GM21367 (cell line): ENCODE data around the gene PID1.

ENCODE experiments used
- ATAC-seq: cut with Tn5 transposase; IDR thresholded peaks from one replicate; pipeline ENCODE4 v1.9.1; 2021; ENCODE audit not compliant: unreplicated experiment

Gene PID1

DNA sequence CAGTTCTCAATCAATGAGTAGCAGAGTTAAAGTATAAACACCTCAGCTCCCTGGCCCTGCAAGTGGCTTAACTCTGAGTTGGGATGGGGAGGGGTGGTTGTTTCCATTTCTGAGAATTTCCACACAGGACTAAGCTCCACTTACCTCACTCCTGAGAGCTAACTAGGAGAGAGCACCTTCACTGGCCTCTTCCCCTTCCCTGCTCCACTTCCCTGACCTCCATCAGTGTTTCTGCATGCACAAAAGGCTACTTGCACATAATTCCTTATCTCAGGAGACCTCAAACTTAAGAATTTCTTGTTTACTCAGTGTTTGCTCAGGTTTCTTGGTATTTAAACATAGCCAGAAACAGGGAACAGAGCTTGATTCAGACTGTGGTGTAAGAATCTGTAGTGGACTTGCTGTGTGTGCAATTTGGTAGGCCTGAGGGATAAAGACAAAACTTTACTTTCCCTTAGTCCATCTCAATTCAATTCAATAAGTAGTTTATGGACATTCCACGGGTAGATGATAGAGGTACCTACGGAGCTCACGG, 97.2 kb downstream of the PID1 start:
- ATAC-seq = no peak

DNA sequence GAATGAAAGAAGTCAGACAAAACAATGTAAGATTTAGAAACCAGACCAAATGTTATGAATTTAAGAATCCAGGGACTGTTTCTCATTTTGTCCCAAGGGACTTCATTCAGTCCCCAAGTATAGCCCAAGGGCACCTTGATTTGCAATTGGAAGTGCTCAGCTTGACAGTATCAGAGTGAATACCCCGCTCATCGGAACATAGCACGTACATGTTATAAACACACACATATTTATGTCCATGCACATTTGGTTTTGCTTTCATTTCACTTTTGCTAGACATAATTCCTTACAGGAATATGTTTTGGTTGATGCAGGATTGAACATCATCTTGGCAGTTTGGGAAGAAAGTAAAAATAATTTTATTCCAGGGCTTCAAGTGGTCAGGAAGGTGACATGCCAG, 100.2 kb downstream of the PID1 start:
- no peak for ATAC-seq

DNA sequence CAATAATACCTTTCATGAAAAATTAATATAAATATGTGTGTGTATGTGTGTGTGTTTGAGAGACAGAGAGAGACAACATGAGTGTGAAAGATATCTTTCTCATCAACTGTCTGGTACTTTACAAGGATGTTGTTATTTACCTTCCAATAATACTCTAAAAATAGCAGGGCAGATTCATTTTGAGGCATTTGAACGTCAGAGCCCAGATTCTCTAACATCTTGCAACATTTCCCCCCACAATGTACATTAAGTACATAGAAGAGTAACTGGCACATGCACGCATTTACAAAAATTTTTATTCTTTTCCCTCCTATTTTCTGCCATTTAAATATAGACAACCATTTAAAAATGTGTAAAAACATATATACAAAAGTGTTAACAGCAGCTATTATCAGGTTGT, 100.9 kb downstream of the PID1 start:
- ATAC-seq = no peak

DNA sequence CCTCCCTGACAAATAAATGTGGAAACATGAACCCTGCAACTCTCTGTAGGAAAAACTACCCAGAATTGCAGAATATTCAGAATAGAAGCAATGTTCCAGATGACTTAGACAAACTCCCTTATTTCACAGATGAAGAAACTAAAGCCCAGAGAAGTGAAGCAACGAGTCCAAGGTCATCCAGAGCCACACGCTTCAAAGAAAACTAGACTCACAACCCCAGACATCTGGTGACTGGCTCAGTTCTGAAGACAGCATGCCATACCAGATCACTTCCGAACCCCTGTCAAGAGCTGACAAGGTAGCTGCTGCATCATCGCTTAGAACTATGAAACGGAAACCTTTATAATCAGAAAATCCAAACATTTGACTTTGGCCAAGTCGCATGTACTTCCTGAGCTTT, 101.3 kb downstream of the PID1 start:
- no peak for ATAC-seq

DNA sequence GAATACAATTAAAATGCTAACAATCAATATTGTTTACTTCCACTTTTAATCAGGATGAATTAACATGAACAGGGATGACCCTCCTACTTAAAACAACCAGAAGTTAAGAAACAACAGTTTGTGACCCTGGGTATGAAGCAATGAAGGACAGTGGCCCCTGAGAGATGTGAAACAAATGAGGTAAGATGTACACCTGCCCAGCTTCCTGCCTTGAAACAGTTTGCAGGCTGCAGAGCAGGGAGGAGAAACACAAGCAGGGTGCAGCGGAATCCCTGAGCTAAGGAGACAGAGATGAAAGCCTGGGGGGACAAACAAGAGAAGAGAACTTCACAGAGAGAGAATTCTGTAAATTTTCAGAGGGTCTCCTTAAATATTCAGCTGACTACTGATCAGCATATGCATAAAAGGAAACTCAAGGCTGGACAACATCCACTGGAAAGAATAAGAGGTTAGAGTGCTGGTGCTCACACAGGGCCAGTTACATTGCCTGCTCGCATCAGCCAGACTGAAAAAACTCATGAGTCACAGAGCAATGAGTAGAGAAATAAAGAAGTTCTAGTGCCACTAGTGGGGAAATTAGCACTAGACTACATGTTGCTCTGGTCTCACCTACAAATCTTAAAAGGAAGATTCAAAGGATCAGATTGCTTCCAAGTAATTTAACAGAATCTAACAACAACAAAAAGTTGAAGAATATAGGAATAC, 106.4 kb downstream of the PID1 start:
- no peak for ATAC-seq

DNA sequence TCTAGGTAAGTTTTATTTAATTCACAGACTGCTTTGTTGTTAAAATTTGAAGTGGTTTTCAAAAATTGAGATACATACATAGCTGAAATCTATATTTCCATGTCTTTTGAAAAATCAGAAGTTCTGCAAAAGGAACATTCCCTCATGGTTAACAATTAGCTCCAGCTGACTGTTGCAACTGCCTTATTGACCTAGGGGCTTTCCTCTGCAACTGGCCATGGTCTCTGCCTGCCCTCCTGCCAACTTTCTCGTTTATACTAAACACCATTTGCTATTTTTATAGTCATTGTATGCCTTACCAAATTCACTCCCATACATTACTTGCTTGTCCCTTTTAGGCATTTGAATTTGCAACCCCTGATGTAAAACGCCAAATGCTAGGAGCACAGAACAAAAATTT, 107.2 kb downstream of the PID1 start:
- no peak for ATAC-seq

DNA sequence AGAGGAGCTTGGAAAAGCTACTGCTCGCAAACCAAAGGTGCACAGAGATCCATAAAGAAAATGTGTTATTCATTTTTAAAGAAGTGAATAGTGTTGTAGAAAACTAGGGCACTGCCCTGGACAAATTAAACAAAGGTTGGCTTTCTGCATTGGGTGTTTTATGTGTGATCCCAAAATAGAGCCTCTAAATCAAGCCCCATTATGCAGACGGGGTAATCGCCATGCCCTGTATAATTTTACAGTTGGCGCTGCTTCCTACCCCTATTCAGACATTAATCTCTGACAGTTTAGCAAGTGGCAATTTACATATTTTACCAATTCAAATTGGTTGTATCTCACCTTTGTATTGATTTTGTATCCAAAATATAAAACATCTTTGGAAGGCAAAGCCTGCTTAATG, 109.1 kb downstream of the PID1 start:
- ATAC-seq = no peak

DNA sequence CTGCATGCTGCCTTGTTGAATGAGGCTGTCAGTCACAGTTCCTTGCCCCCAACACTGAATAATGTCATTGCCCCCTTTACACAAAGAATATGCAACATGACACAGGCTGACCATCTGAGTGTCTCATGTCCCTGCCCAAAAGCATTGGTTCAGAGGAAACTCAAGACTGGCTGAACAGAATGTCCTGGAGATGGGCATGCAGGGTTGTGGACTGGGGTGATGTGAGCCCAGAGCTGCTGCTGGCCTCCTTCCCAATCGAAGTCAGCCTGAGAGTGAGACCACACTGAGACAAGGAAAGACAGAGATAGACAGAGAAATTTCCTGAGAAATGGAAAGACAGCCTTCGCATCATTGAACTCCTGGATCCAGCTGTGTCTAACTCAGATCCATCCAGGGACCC, 110.1 kb downstream of the PID1 start:
- no peak for ATAC-seq

DNA sequence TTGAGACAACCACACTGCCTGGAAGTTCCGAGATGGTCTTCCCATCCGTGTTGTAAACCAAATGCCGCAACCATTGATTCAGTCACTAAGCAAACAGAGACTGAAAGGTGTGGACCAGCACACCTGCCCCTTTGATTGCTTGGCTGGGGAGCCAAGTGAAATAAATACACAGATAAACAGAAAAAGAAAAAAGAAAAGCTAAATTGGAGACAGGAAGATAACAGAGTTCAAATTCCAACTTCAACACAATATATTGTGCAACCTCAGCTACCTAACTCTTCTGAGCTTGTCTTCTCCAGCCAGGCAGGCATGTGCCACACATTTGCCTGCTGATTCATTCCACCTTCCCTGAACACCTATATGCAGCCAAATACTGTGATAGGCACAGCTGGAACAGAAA, 110.9 kb downstream of the PID1 start:
- no peak for ATAC-seq

DNA sequence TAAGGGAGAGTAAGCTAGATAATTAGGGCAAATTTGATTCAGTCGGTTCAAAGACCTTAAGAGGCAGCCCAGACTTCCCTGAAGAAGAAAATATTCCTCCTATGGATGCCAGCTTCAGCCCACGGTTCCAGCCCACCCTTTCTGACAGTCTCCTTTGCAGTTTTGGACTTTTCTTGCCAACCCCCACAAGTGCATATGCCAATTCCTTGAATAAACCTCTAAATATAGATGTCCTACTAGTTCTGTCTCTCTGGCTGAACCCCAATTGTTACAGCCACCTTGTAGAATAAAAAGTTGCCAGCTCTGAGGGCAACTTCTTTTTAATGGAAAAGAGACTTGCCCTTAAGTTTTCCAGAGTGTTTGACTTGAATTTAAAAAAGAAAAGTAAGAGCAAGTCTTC, 111.7 kb downstream of the PID1 start:
- no peak for ATAC-seq

DNA sequence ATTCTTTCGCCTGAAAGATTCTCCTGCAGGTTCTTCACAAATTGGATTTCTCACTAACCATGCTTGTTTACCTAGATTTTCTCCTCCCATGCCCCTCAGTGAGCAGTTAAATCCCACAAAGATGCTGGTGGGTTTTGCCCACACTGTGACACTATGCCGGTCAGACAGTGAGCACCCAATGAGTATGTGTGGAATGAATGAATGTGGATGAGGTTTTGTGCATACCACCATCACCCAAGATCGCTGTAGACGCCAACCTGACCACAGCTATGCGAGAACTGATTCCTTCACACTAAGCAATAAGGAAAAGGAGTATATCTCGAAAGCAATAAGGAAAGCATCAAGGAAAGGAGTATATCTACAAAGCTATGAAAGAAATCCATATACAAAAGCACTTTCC, 116.7 kb downstream of the PID1 start:
- ATAC-seq = no peak

DNA sequence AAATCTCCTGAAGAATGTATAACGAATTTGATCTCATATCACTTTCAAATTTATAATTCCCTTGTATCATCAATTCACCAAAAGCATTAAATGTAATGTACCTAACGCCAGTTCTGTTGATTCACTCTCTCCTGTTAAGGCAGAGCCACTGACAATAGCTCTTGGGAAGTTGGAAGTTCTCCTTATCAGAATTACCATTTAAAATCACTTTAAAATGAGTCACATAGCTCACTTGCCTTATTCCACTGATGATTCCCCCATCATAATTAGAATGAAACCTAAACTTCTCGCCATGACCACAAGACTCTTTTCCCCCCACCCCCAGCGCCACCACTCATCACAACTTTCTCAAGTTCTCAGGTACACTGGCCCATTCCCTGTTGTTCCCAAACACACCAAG, 117.1 kb downstream of the PID1 start:
- no peak for ATAC-seq

DNA sequence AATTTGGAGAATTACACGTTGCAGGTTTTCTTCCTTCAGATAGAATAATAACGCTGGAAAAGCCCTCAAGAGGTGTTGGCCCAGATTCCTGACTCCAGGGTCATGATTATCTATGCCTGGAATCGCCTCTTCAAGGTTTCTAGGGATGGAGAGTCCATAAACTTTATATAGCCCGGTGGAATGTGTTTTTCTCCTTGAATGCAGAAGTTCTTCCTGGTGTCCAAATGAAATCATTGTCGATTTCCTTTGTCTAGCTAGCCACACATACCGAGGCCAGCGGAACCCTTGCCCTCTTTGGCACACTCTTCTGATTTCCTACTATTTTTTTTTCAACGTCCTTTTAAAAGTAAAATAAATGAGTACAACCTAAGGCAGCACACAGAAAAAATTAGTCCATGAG, 117.8 kb downstream of the PID1 start:
- ATAC-seq = no peak

DNA sequence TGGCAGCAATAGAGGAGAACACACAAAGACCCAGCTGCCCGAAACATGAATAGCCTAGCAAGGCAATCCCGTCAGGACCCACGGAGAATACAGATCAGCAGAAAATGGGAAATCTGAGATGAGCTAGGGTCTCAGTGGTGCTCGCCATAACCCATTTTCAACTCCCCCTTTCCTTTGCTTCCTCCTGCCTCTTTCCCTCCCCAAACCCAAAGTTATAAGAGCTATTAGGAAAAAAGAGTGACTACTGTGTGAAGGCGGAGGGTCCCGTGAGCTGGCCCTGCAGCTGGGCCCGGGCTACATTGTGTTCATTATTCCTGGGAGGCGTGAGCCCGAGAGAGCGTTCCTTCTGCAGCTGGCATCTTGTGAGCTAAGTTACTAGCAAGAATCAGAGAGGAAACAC, 118.4 kb downstream of the PID1 start:
- no peak for ATAC-seq

DNA sequence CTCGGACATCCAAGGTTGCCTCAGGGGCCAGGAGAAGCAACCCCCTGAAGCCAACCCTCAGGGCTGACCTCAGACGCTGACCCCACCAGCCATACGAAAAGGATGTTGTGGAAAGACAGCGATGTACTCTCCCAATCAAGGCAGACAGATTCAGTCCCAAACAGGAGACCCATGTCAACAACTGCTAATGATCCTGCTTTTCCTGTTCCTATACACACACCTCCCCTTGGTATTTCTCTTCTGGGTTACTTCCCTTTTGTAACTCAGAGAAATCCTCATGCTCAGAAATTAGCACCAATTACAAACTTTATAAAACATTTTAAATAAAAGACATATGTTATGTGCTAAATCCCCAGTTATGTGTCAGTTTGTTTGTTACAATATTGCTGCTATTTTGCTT, 120.8 kb downstream of the PID1 start:
- no peak for ATAC-seq

DNA sequence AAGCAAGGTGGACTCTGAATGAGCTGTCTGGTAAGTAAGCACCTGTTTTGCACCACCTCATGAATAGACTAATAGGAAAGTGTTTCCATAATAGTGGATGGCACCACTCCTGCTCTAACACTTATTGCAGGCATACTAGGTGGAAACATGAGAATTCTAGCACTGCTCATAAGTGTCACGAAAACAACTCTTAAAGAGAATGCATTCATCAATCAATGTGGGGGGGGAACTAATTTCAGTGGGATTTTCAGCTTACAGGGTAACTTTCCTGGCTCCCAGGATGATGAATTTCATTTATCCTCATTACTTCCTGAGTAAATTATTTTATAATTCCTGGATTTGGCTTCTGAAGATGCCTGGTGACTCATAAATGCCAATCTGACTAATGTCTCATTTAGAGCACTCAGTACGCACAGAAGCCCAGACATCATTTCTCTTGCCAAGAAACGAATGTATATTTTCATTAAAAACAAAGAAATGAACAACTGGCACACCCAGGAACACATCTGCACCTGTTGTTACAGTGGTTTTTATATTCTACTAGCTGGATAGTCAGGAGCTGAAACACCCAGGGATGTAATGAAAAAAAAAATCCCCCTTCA, 129.6 kb downstream of the PID1 start:
- no peak for ATAC-seq

DNA sequence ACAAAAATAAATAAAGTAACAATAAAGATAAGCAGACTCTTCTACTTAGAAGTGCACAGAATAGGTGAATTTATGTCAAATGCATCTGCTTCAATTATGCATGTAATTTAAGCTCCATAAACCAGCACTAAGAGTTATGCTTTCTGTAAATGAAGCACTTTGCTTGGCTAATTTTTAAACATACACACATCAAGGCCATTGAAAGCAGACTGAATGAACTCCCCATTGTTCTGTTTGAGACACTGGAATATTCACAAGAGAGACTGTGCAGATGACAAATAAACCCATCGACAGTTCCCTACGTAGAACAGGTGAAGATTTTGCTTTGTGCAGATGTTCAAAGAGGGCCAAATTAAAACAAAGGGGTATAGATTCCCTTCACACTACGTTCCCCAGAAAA, 133.4 kb downstream of the PID1 start:
- ATAC-seq = no peak

DNA sequence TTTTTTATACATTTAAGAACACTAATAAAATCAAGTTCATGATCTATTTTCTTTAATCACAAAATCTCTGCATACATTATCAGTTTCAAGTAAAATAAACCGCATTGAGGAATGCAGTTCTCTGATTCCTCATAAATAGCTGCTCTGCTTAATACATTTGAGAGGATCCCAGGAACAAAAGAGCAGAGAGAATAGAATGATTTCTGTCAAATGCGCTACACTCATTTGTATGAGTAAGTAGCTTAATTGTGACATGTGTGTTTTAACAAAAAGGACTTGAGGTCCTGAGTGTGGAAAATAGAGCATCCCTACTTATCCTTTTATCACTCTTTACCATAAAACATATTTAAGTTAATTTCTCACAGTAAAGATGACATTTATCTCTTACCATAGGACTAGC, 134.0 kb downstream of the PID1 start:
- no peak for ATAC-seq

DNA sequence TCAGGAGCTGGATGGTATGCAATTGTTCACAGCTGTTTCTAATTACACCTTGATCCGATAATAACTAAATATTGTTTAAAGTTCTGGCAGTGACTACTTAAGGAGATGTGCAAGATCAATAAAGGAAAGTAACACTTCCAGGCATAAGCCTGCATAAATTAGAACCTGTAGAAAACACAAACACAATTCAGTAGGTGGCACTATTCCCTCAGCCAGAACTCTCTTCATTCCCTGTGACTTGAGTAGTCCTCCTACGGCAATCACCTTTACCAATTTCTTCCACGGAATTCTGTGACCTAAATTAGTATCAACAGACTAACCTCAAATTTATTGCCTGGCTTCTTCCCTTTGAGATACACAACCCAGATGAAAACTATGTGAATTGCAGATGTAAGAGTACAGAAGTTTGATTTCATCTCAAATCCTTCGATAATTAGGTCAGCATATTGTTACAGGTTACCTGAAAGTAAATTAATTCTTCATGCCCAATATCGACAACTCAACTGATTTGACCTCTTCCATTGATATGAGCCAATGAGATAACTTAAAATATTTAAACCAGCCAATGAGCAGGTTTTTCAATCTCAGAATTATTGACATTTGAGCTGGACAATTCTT, 137.8 kb downstream of the PID1 start:
- no peak for ATAC-seq

DNA sequence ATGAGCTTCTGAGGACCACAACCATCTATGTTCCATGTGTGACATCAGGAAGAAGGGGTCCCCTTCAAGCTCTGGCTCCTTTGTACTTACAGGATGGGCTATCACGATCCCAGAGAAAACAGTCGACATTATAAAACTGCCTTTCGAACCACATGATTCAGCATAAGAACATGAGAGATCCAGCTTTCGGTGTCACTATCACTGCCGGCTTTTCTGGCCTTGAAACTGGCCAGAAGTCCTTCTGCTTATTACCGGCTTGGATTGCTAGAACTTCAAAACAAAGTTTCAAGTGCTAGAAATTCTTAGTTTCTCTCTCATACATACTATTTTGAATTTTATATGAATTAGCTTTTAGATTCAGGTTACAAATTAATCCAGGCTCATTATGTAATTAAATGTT, 138.9 kb downstream of the PID1 start:
- no peak for ATAC-seq

DNA sequence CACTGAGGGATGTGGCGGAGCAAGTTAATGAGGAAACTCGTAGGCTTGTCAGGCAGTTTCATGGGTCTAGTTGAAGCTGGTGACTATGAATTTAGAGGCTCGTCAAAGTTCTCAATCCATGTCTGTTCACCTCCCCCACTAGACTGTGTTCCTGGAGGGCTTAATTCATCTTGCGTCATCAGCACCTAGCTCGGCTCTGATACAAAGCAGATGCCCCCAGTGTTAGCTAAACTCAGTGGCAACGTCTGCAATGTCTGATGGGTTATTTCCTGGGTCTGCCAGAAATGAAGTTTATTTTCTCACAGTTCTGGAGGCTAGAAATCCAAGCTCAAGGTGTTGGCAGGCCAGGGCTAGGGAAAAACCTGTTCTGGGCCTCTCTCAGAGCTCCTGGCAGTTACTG, 140.6 kb downstream of the PID1 start:
- no peak for ATAC-seq

DNA sequence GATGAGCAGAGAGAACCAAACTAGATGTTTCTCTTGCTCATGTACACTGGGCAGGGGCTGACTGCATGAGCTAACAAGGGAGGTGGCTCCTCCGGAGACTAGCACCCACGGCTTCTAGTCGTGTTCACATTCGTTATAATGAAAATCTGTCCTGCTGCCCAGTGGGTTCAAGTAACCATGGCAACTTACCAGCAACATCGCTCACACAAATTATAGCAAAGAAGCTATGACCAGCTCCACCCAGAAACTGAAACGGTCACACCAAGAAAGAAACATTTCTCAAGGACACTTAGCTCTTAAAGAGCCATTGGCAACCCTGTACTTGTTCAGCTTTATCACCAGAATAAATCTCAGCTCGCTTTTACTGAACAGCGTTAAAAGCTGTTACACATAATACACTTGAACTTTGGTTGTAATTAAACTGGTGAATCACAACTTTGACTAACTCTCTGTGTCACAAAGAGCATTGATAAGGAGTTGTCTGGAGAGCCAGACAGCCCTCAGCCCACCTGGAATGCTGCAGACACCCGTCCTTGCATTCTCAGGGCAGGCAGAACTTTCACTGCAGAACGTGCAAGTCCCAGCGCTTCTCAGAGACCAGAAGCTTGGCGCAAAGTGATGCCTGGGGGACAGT, 141.2 kb downstream of the PID1 start:
- no peak for ATAC-seq
